GM21515 (cell line): ENCODE measurements around the gene GPRIN3.
A peak's percentile ranks its signal among the peaks of the same experiment; 100 is the strongest.
"Not testable (repeated sequence)": the region's sequence is repeated elsewhere in the genome, so short reads cannot be mapped to it uniquely, and the experiment has no call there.

ENCODE experiments used
- ATAC-seq: cut with Tn5 transposase; IDR thresholded peaks from one replicate; pipeline ENCODE4 v1.9.1; 2021; ENCODE audit not compliant: unreplicated experiment

GPRIN3 gene

DNA sequence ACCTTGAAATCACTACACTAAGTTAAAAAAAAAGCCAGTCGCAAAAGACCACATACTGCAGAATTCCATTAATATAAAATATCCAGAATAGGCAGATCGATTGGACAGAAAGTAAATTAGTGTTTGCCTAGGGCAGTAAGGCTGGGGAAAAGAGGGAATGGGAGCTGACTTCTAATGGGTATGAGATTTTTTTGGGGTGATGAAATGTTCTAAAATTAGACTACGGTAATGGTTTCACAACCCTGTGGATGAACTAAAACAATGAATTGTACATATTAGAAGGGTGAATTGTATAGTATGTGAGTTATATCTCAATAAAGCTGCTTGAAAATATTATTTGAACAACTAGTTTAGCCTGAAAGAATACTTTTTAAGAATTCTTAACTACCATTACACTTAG lies 6.7 kb upstream of the GPRIN3 start:
- no peak for ATAC-seq

DNA sequence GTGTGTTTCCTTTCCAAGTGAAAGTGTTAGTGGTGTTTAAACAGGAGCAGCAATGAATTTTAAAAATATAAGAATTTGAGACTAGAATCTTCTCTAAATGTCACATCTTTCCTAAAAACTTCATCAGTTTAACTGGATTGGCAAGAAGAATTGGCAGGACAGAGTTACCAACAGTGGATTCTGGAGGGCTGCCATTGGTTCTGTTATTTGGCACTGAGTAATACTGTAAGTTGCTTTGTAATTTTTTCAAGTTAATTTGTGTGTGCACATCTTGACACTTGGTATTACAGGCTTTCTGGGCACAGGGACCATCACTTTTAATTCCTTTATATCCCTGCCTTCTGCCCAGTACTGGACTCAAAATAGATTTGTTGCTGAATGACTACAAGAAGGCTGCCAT lies 4.5 kb upstream of the GPRIN3 start:
- no peak for ATAC-seq

DNA sequence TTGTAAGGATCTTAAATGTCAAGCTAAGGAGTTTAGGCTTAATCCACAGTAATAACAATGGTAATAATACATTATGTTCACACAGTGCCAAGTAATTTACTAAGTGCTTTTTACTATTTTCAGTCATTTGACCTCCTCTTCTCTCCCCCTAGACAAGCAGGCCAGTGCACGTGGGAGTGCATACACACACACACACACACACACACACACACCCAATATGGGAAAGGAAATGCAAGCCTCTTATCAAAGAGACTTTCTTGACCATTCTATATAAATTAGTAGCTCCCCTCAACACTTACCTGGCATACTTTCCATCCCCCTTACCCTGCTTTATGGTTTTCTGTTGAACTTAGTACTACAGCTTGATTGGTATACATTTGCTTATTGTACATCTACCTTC lies 3.8 kb upstream of the GPRIN3 start:
- no peak for ATAC-seq

DNA sequence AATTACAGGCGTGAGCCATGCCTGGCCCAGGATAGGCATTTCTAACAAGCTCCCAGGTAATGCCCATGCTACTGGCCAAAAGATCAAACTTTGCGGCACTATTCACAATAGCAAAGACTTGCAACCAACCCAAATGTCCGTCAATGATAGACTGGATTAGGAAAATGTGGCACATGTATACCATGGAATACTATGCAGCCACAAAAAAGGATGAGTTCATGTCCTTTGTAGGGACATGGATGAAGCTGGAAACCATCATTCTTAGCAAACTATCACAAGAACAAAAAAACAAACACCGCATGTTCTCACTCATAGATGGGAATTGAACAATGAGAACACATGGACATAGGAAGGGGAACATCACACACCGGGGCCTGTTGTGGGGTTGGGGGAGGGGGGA lies 1.6 kb upstream of the GPRIN3 start:
- ATAC-seq, result not testable (repeated sequence)

DNA sequence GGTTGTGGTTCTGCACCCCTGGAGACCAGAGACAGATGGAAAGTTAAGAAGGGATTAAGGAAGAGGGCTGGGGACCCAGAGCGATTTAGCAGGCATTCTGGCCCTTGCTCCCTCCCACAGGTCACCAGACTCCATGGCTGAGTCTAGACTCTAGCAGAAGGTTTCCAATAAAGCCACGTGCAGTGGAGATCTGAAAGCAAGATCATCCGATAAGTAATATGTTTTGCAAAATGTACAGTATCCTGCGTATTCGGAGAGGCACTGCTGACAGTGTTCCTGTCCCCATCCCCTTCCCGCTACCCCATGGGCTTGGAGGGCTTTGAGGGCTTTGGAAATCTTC lies 531 bp upstream of the GPRIN3 start:
- ATAC-seq, result no peak

DNA sequence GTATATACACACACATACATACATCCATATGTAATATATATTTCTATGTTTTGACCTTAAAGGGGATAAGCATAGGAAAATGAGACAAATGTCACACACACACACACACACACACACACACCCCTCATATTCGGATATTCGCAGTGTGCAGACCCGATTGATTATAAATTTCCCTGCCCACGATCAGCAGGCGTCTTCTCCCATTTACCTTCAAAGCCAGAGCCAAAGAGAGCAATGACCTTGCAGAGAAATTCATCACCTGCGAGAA lies 488 bp downstream of the GPRIN3 start:
- ATAC-seq, result no peak

DNA sequence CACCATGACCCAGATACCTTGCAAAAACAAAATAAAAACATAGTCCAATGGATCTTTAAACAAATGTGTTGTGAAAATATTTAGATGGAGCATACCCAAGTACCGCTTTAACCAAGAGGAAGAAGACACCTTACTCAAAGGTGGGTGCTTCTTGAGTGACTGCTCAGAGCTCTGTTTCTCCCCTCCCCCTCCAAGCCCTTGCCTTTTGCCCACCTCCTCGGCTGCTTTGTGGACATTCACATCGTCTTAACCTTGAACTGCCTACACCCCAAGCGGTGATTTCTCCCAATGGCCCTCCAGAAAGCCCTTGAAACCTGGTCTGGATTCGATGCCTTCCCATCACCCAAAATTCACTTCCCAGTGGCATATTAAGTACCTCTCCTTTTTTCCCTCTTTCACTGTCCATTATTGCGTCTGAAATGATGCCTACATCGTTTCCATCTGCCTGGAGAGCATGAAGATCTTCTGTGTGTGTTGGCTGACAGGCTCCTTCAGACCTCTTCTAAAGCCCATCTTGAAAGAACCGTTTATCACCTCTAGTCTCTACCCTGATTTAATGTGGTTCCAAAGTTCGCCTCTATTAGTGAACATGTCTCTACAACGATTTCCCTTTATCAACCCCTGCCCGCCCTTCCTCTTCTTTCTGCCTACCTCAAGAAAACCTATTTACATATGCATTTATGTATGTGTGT lies 968 bp downstream of the GPRIN3 start:
- no peak for ATAC-seq

DNA sequence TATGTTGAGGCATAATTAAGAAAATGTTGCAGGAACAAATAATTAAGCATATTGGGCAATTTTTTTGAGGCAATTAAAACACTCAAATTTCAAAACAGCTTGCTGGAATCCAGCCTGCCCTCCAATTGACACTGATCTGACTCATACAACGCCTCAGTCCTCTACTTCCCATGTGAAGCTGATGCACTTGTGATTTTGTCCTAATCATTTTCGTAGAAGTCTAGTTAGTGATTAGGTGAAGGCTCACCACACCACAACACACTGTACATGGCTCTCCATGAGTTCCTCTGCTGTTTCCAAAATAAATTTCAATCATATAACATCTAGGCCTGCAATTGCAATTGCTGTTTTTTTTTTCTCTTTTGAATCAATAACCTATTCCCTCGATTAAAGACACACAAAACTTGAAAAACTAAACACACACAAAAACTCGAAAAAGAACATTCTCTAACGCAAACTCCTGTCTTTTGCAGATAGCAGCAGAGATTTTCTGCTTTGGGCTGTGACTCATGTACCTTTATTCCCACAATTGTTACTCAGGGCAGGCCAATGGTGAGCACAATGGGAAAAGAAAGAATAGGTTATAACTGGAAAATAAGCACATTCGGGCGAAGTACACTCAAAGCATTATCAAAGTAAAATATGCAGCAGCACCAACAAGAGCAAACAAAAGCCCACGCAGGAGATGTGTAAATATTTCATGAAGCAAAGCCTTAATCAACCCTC lies 1.7 kb downstream of the GPRIN3 start:
- no peak for ATAC-seq

DNA sequence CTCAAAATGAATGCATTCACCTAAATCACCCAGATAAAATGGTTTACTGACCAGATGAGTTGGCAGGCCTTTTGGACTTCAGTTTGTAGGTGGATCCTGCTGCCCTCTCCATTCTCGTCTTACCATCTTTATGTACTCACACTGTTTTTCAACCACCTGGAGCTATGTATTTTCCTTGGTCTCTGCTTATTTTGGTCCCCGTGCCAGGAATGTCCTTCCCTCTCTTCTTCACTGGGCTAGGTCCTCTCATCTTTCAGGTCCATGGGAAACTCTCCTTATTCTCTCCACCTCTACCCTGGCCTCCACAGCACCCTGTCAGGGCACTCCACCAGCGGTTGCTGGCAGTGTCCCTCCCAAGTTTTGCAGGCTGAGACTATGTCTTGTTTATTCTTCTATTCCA lies 2.6 kb downstream of the GPRIN3 start:
- ATAC-seq, result no peak

DNA sequence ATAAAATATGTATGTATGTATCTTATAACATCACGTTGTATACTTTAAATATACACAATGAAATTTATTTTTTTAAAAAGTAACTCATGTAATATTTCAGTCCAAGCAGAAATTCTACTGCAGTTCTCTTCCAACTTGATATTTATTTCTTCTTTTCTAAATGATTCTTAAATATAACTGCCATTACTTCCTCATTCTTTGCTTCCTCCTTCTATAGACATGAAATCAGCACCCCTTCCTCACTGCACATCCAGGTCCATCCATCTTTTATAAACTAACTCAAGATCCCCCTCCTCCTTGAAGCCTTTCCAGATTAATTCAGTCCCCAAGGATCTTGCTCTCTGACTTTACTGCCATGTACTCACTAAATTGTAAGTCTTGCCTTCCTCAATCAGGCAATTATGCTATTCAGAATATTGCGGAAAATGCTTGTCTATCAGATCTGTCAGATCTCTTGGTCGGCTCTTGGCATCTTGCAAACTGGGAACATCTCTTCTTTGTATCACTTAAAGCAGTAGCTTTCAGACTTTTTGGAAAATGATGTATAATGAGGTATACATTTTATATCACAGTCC lies 3.7 kb downstream of the GPRIN3 start:
- ATAC-seq, result no peak

DNA sequence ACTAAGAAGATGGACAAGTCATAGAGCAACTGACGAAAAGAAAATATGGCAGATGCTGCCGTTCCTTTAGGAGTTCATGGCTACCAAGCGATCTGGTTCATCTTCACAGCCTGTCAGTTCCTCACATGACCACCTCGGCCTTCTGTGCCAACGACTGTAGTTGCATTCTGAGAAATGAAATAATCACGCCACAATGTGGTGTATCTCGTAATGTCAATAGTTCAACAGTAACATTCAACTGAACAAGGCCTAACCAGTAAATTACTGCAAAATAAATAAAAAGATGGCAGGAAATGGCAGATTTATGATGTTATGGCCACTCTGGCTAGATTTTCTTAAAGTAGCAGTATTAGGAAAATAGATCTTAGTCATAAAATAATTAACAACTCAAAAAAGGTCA lies 4.4 kb downstream of the GPRIN3 start:
- ATAC-seq, result no peak

DNA sequence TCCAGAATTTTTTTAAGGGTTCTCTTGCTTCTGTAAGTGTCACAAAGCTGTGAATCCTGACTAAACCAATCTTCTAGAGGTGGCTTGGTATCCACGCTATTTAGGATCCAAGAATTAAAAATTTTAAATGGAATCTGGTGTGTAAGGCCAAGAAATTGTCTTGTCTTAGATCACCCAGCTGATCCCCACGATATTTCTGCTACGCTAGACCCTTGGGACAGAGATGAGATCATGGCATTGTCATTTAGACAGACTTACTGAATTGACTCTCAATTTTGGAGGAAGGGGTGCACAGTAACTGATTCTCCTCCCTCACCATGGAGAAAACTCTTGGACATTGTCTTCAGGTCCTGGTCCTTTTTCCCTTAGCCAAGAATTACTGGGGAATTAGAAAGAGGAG lies 5.7 kb downstream of the GPRIN3 start:
- ATAC-seq, result no peak

DNA sequence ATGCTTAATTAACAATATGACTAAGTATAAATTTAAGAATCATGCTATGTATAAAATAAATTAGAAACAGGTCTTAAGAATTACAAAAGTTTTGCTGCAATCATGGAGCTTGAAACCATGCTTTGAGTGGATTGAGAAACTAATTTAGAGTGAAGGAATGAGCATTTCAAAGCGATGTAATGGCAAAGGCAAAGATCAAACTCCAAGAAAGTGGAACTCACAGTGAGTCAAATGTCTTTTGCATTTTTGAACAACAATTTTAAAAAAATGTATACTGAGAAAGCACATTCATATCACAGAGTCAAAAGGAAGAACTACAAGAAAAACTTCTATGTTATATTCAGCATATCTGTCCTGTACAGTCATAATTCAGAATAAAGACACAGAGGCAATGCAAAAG lies 6.6 kb downstream of the GPRIN3 start:
- ATAC-seq, result no peak

DNA sequence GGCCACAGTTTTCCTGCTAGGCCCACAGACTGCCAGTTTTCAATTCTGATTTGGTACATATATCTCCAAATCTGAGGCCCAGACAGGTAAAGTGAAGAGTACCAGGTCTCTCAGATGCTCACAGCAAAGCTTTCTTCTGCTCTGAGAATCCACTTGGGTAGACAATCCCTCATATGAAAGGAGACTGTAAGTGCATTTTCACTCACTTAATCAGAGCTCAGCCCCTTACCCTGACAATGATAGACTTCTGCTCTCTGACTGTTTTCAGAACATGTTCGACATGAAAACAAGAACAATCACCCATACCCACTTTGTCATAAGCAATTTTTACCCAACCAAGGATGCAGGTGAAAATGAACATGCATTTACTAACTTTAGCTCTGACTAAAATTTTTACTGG lies 7.1 kb downstream of the GPRIN3 start:
- no peak for ATAC-seq

DNA sequence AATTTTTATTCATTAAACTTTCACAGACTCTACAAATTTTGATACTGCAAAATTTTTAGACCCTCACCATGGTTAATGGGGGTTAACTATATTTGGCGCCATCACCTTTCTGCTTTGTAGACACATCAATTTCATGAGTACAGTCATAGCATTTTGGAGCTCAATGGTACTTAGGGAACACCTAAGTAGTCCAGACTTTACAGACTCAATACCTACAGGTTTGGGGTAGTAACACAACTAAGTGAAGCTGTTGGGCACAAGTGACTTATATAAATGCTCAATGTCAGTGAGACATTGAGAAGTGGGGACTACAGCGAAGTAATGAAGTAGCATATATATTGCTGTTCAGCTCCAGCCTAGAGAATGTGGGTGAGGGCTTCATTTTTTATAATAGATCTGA lies 7.5 kb downstream of the GPRIN3 start:
- ATAC-seq, result no peak

DNA sequence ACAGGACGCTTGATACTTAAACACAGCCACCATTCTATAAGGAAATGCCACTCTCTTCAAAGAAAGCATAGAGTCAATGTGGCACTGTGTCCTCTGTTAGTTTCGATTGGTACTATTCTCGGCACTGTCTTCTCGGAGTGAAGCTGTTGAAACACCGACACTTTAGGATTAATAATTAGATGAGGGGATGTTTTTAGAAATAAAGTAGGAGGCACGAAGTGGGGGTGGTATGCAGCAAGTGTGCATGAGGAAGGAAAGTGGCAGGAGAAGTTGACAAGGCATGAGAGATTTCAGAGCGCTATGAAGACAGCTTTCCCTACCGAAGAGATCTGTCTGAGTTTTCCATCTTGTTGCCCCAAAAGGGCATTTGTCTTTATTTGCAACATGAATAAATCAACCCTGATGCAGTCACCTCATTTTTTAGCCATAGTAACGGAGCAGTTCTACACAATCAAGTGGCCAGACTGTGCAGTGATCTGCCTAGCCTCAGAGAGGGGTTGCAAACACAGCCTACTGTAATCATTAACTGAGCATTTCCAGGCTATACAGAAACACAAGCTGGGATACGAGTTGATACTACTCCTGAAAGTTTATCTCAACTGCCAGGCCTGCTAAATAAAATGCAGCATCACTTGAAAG lies 8.3 kb downstream of the GPRIN3 start:
- ATAC-seq, result no peak

DNA sequence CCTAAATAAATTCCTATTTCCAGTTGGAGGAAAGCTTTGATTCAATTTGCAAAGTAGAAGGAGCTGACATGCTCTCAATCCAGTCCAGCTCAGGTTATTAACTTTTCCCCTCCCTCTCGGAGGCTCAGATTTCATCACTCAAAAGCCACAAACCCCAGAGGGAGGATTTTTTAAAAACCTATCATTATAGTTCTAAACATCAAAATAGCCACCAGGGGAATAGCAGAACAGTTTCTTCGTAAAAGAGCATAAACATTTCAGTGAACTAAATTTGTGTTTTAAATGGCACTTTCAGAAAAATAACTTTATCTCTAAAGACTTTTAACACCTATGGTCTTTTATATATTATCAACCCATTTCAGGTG lies 8.8 kb downstream of the GPRIN3 start:
- ATAC-seq, result no peak

DNA sequence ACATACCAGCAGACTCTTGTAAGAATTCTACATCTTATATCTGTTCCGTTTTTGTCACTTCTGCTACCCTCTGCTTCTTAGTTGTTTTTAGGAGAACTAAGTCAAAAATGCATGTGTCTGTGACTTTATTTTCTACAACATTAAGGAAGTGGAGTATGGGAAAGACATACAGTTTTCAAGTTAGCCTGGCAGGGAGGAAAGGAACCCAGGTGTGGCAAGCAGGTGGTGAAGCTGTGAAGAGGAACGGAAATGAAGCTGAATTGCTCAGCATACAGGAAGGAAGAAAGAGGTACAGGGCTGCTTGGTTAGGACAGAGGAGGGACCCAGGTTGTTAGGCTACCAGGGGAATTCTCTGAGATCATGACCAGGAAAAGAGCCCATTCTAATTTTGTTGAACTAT lies 9.4 kb downstream of the GPRIN3 start:
- ATAC-seq, result peak; percentile 36

DNA sequence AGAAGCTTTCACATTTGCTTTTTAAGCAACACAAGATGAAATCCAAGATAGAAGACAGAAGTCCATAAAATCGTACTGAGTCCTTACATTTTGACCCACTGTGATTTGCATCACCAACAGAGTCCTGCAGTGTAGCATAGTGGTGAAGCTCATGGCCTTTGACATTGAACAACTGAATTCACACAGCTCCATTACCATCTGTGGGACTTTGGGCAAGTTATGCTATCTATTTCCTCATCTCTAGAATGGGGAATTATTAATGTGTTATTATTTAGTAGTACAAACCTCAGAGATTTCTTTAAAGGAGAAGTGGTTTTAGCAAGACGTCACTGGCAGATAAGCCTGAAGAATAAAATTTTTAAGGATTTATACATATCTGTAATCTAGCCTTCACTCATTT lies 10.7 kb downstream of the GPRIN3 start:
- ATAC-seq, result no peak

DNA sequence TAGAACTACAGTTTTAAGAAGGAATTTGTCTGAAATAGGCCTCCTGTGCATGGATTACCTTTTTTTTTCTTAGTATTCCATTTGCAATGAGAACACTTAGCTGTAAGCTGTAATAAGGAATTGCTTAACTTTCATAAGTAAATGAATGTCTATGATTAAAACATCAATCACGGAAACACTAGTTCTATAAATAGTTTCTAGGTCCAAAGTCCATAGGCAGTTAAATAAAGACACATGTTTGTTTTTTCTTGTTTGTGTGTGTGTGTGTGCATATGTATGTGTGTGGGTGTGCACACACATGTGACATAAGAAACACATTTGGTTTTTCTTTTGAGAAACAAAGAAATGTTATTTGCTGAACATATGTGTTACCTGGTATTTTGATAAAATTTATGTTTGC lies 11.2 kb downstream of the GPRIN3 start:
- no peak for ATAC-seq

DNA sequence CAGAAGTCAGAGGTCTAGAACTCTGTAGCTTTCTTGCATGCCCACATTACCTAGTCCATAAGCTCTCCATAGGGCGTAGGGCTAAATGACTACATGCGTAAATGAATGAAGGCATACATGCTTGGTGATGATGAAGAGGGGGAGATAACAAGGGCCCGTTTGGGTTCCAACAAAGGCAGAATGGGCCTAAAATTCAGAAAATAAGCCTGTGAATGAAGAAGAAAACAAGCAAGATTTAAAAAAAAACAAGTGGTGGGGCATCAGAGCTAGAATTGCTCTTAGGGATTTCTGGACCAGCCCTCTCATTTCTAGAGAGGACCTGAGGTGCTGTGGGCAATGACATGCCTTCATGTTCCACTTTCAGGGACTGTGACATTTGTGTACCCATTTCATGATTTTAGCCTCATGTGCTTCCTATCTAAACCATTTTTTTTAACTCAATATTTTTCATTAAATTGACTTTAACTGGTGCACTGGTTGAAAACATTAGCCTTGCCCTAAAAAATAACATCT lies 12.1 kb downstream of the GPRIN3 start:
- ATAC-seq, result no peak

DNA sequence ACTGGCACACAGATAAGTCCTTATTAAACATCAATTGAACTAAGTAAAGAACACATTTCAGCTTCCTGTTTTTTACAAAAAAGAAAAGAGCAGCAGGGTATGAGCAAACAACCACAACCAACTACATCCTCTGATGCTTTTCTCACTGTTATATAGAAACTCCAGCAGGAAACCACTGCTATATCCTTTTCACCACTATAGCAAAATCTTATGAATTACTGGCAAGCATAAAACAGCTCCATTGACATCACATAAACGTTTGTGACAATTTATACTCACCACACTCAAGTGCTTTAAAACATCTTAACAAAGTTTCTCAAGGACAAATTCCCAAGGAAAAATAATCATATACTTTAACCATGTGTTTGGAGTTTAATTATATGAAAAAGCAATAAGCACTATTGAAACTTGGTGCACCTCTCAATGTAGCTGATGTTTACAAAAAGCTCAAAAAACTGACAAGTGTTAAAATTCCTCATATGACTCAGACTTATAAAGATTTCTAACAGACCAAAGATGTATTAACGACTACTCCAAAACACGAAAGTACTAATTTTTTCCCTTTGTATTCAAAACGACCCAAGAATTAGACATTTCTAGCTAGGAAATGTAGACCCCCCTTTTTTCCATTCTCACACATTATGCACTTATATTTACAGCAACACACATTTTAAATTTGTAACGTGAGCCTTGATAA lies 12.9 kb downstream of the GPRIN3 start:
- peak; percentile 88 for ATAC-seq
